ENCODE results near the gene JPT2.

The JPT2 gene

GRCh38 chr16:1668612-1669319 lies 9.3 kb upstream of the JPT2 start:
- no peak for TF ChIP-seq CTCF (conservative IDR thresholded peaks at IDR 0.05)
- no peak overlapping the region for H3K27ac ChIP-seq

GRCh38 chr16:1669698-1670097 lies 8.4 kb upstream of the JPT2 start:
- TF ChIP-seq CTCF (conservative IDR thresholded peaks at IDR 0.05): no peak
- H3K27ac ChIP-seq: no peak overlapping the region

GRCh38 chr16:1670371-1670770 lies 7.7 kb upstream of the JPT2 start:
- no peak overlapping the region for H3K27ac ChIP-seq
- TF ChIP-seq CTCF (conservative IDR thresholded peaks at IDR 0.05): no peak

- H3K27ac ChIP-seq: no peak overlapping the region
- no peak for TF ChIP-seq CTCF (conservative IDR thresholded peaks at IDR 0.05)
These were observed 7.2 kb upstream of the JPT2 start for GRCh38 chr16:1670866-1671265.

- TF ChIP-seq CTCF (conservative IDR thresholded peaks at IDR 0.05): no peak
- no peak overlapping the region for H3K27ac ChIP-seq
These were observed 4.5 kb upstream of the JPT2 start for GRCh38 chr16:1673424-1674151.

GRCh38 chr16:1674306-1674705 lies 3.8 kb upstream of the JPT2 start:
- no peak overlapping the region for H3K27ac ChIP-seq
- TF ChIP-seq CTCF (conservative IDR thresholded peaks at IDR 0.05): no peak

- no peak for TF ChIP-seq CTCF (conservative IDR thresholded peaks at IDR 0.05)
- H3K27ac ChIP-seq: no peak overlapping the region
These were observed 3.1 kb upstream of the JPT2 start for GRCh38 chr16:1674751-1675664.

Data from VCaP (cell line).